HepG2 (cell line): ENCODE data around the gene AGPAT3. TPM values are rescaled to one million over a fixed set of nuclear protein-coding genes. Genes with fewer than 3 reads are reported as not detected.

Source experiments
- ATRX ChIP-seq: sonication (generic); formaldehyde crosslinking; IDR thresholded peaks from 2 replicates; pipeline ENCODE4 v1.4.0; 2020; ENCODE audit warnings: missing genetic modification reagents, borderline replicate concordance
- CEBPG ChIP-seq: IDR thresholded peaks from 2 replicates; pipeline ENCODE4 v1.6.1; 2016
- FOSL2 ChIP-seq: sonication (generic); formaldehyde crosslinking; IDR thresholded peaks from 2 replicates; pipeline ENCODE4 v1.4.0; 2020; ENCODE audit warnings: missing genetic modification reagents
- FOXP1 ChIP-seq, 2 experiments: fragments of 450-650 bp in 1 of 2; IDR thresholded peaks; 2 replicates each; pipeline ENCODE4 v1.6.1; 2017 to 2018; ENCODE audit warnings: antibody characterized with exemption in 1 of 2
- GATAD2A ChIP-seq: IDR thresholded peaks from 2 replicates; pipeline ENCODE4 v1.6.1; 2016
- KAT8 ChIP-seq: IDR thresholded peaks from 2 replicates; pipeline ENCODE4 v1.6.1; 2016; ENCODE audit warnings: missing genetic modification reagents, missing compliant biosample characterization
- KDM5B ChIP-seq: sonication (generic); formaldehyde crosslinking; IDR thresholded peaks from 2 replicates; pipeline ENCODE4 v1.4.0; 2020; ENCODE audit warnings: missing genetic modification reagents, mild to moderate bottlenecking, borderline replicate concordance
- KLF15 ChIP-seq: sonication (generic); formaldehyde crosslinking; IDR thresholded peaks from 2 replicates; pipeline ENCODE4 v1.8.1; 2023; ENCODE audit warnings: borderline replicate concordance, mild to moderate bottlenecking, inconsistent platforms, missing genetic modification reagents, mixed read lengths
- NCOA1 ChIP-seq: sonication (generic); formaldehyde crosslinking; IDR thresholded peaks from 2 replicates; pipeline ENCODE4 v1.9.0; 2021; ENCODE audit warnings: missing genetic modification reagents
- NFATC3 ChIP-seq: sonication (generic); formaldehyde crosslinking; IDR thresholded peaks from 2 replicates; pipeline ENCODE4 v1.5.1; 2020; ENCODE audit warnings: mild to moderate bottlenecking, missing genetic modification reagents
- RCOR2 ChIP-seq: IDR thresholded peaks from 2 replicates; pipeline ENCODE4 v1.6.1; 2016; ENCODE audit warnings: missing biosample characterization, missing genetic modification reagents
- RNF2 ChIP-seq: fragments of 450-650 bp; conservative IDR thresholded peaks from 2 replicates; pipeline ENCODE4 v1.6.1; 2016; ENCODE audit warnings: low read depth
- RXRA ChIP-seq: sonication (generic); formaldehyde crosslinking; IDR thresholded peaks from 2 replicates; pipeline ENCODE4 v1.5.1; 2020; ENCODE audit warnings: missing genetic modification reagents
- SMARCE1 ChIP-seq: fragments of 450-650 bp; IDR thresholded peaks from 2 replicates; pipeline ENCODE4 v1.6.1; 2017; ENCODE audit warnings: borderline replicate concordance
- SRF ChIP-seq: IDR thresholded peaks from 2 replicates; pipeline ENCODE4 v1.6.1; 2011; ENCODE audit warnings: mild to moderate bottlenecking, low read depth, low read length, moderate library complexity
- THRA ChIP-seq: sonication (generic); formaldehyde crosslinking; IDR thresholded peaks from 2 replicates; pipeline ENCODE4 v1.4.0; 2020; ENCODE audit warnings: missing genetic modification reagents, borderline replicate concordance
- ZBTB1 ChIP-seq: sonication (generic); formaldehyde crosslinking; IDR thresholded peaks from 2 replicates; pipeline ENCODE4 v1.4.0; 2020; ENCODE audit warnings: missing genetic modification reagents, borderline replicate concordance
- ZNF24 ChIP-seq: fragments of 450-650 bp; IDR thresholded peaks from 2 replicates; pipeline ENCODE4 v1.6.1; 2017; ENCODE audit warnings: antibody characterized with exemption, mild to moderate bottlenecking
- ZNF331 ChIP-seq: sonication (generic); formaldehyde crosslinking; IDR thresholded peaks from 2 replicates; pipeline ENCODE4 v1.4.0; 2020; ENCODE audit warnings: missing genetic modification reagents
- ZNF44 ChIP-seq: sonication (generic); formaldehyde crosslinking; IDR thresholded peaks from 2 replicates; pipeline ENCODE4 v1.5.1; 2020; ENCODE audit warnings: mild to moderate bottlenecking, missing genetic modification reagents
- ZNF441 ChIP-seq: sonication (generic); formaldehyde crosslinking; IDR thresholded peaks from 2 replicates; pipeline ENCODE4 v1.7.0; 2021; ENCODE audit warnings: missing genetic modification reagents, borderline replicate concordance
- ZNF574 ChIP-seq: sonication (generic); formaldehyde crosslinking; IDR thresholded peaks from 2 replicates; pipeline ENCODE4 v1.4.0; 2020; ENCODE audit warnings: missing genetic modification reagents
- ZNF580 ChIP-seq: IDR thresholded peaks from 2 replicates; pipeline ENCODE4 v1.6.1; 2016; ENCODE audit warnings: low read depth, borderline replicate concordance
- ZNF773 ChIP-seq: sonication (generic); formaldehyde crosslinking; IDR thresholded peaks from 2 replicates; pipeline ENCODE4 v1.4.0; 2020; ENCODE audit warnings: missing genetic modification reagents, borderline replicate concordance
- ZNF839 ChIP-seq: sonication (generic); formaldehyde crosslinking; IDR thresholded peaks from 2 replicates; pipeline ENCODE4 v1.4.0; 2020; ENCODE audit warnings: missing genetic modification reagents, mild to moderate bottlenecking, borderline replicate concordance
- polyA plus RNA-seq, 8 experiments: library from polyadenylated mRNA; depleted of rRNA in 3 of 8; stranded (reverse) in 7 of 8; unstranded in 1 of 8; fragments of >200 nt; fragmentation: Illumina TruSeq in 4 of 8; extraction: Trizol in 4 of 8; gene quantifications; 2 replicates each; pipeline versions ENCODE4 v1.2.1 to v1.2.3, GENCODE V29; 2011 to 2016; ENCODE audit warnings: low read depth in 4 of 8, missing spikeins in 1 of 8, mixed read lengths in 1 of 8; ENCODE audit not compliant: insufficient read depth in 1 of 8
- total RNA-seq, 5 experiments: library from RNA; depleted of rRNA; stranded (reverse); fragments of >200 nt; fragmentation: Illumina TruSeq; extraction: Trizol; gene quantifications; 2 replicates each; pipeline ENCODE4 v1.2.3, GENCODE V29; 2016; ENCODE audit warnings: low read depth in 1 of 5
- TF ChIP-seq, protein P1 (sequence below): IDR thresholded peaks from 2 replicates; pipeline ENCODE4 v1.4.0; 2020; ENCODE audit warnings: mild to moderate bottlenecking, missing genetic modification reagents

The AGPAT3 gene
- total and polyA plus RNA-seq, 2 of the 13 experiments (the other 11 are each of a cell fraction or from before 2014, with no cell fraction given): 32.2 to 54.4 TPM

DNA sequence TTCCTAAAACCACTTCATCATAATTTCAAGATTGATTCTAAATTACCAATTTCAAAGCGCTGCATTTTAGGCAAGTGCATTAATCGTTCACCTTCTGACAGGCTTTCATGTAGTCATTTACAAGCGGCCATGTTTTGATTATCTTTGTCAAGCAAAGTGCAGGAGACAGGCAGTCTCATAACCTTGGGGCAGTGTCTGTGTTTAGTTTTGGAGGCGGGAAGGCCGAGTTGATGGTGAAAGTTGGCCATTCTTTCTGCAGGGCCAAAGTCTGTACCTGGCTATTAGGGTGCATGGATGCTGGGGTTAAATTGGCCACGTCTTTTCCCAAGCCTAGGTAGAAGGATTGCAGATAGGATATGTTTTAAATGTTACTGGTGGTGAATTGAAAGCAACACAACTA lies 2.9 kb downstream of the AGPAT3 start (continued):
- TF ChIP-seq THRA (CRISPR knock-in tag) (peak; percentile 30; the same call in 1 of the 2 replicates), NFATC3 (no peak), CEBPG (peak; percentile 33), FOSL2 (CRISPR knock-in tag) (peak; percentile 43; the same call in 1 of the 2 replicates), RCOR2 (CRISPR knock-in tag) (0 out of 2 replicates have a peak, but pooled peaks have one; percentile 35), ZNF44 (no peak), ATRX (CRISPR knock-in tag) (no peak), KLF15 (CRISPR knock-in tag) (no peak), FOXP1 (IDR thresholded peaks at IDR 0.05) (no peak), FOXP1 (CRISPR knock-in tag; IDR thresholded peaks at IDR 0.05) (peak; percentile 42; the same call in 1 of the 2 replicates), ZNF773 (CRISPR knock-in tag) (no peak), ZNF441 (CRISPR knock-in tag) (no peak), NCOA1 (CRISPR knock-in tag) (no peak), KDM5B (no peak), SMARCE1 (no peak), ZNF331 (CRISPR knock-in tag) (peak; percentile 57; the same call in 1 of the 2 replicates), GATAD2A (peak; percentile 60), RXRA (CRISPR knock-in tag) (no peak; the same call in 1 of the 2 replicates), RNF2 (no peak), ZBTB1 (CRISPR knock-in tag) (no peak), ZNF574 (peak; percentile 67), ZNF580 (CRISPR knock-in tag) (no peak), SRF (no peak), KAT8 (CRISPR knock-in tag) (peak; percentile 15; the same call in 1 of the 2 replicates), ZNF839 (CRISPR knock-in tag) (no peak), ZNF24 (no peak)
- TF ChIP-seq, protein P1, sequence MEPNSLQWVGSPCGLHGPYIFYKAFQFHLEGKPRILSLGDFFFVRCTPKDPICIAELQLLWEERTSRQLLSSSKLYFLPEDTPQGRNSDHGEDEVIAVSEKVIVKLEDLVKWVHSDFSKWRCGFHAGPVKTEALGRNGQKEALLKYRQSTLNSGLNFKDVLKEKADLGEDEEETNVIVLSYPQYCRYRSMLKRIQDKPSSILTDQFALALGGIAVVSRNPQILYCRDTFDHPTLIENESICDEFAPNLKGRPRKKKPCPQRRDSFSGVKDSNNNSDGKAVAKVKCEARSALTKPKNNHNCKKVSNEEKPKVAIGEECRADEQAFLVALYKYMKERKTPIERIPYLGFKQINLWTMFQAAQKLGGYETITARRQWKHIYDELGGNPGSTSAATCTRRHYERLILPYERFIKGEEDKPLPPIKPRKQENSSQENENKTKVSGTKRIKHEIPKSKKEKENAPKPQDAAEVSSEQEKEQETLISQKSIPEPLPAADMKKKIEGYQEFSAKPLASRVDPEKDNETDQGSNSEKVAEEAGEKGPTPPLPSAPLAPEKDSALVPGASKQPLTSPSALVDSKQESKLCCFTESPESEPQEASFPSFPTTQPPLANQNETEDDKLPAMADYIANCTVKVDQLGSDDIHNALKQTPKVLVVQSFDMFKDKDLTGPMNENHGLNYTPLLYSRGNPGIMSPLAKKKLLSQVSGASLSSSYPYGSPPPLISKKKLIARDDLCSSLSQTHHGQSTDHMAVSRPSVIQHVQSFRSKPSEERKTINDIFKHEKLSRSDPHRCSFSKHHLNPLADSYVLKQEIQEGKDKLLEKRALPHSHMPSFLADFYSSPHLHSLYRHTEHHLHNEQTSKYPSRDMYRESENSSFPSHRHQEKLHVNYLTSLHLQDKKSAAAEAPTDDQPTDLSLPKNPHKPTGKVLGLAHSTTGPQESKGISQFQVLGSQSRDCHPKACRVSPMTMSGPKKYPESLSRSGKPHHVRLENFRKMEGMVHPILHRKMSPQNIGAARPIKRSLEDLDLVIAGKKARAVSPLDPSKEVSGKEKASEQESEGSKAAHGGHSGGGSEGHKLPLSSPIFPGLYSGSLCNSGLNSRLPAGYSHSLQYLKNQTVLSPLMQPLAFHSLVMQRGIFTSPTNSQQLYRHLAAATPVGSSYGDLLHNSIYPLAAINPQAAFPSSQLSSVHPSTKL (CRISPR knock-in tag): peak; percentile 15; the same call in 1 of the 2 replicates
